ENCODE measurements around the gene KAT2A. TPM values are rescaled to one million over a fixed set of nuclear protein-coding genes. Genes with fewer than 3 reads are reported as not detected.

KAT2A gene
- total and polyA plus RNA-seq, 2 donors from 2014 or later = 38.6 TPM

GRCh38 chr17:42092939-42093338 lies 28.2 kb downstream of the KAT2A start:
- Histone ChIP-seq H3K27me3 (ENCODE audit: control insufficient read depth, insufficient read depth, low read length) (peaks cover 11% of the 10 kb centered on the region), H3K9ac (ENCODE audit: low read length in 3 of 3) (no peak overlapping the region), H3K27ac (ENCODE audit: low read depth in 2 of 2, low read length in 2 of 2) (no peak overlapping the region), H3K36me3 (ENCODE audit: control insufficient read depth in 2 of 3, insufficient read depth in 3 of 3, low read length in 3 of 3) (no peaks in the 10 kb centered on the region), H3K4me1 (ENCODE audit: control insufficient read depth in 2 of 3, insufficient read depth in 2 of 3, low read depth in 1 of 3, low read length in 3 of 3) (peaks cover 0 to 2% (median 0%) of the 10 kb centered on the region in 3 donors), H3K9me3 (ENCODE audit: control insufficient read depth in 2 of 3, insufficient read depth in 1 of 3, low read length in 3 of 3) (no peaks in the 10 kb centered on the region), H3K4me3 (ENCODE audit: low read length in 3 of 3) (no peak overlapping the region)
- no peak for TF ChIP-seq CTCF (IDR thresholded peaks at IDR 0.05; ENCODE audit: borderline replicate concordance, extremely low read depth, insufficient read depth)
- DNase-seq (no peak), FAIRE-seq (no peak)
- intact Hi-C loops (cut with DNase I) = no loop called here

- no peaks in the 10 kb centered on the region for H3K27me3 ChIP-seq (ENCODE audit: control insufficient read depth, insufficient read depth, low read length)
- no peak for FAIRE-seq
These were observed 30.0 kb downstream of the KAT2A start for GRCh38 chr17:42090964-42091790.

GRCh38 chr17:42088736-42089135 lies 32.4 kb downstream of the KAT2A start:
- TF ChIP-seq CTCF (IDR thresholded peaks at IDR 0.05; ENCODE audit: borderline replicate concordance, extremely low read depth, insufficient read depth) = no peak
- Histone ChIP-seq H3K4me1 (ENCODE audit: control insufficient read depth in 2 of 3, insufficient read depth in 2 of 3, low read depth in 1 of 3, low read length in 3 of 3) (no peaks in the 10 kb centered on the region), H3K9ac (ENCODE audit: low read length in 3 of 3) (no peak overlapping the region), H3K27ac (ENCODE audit: low read depth in 2 of 2, low read length in 2 of 2) (no peak overlapping the region), H3K36me3 (ENCODE audit: control insufficient read depth in 2 of 3, insufficient read depth in 3 of 3, low read length in 3 of 3) (no peaks in the 10 kb centered on the region), H3K27me3 (ENCODE audit: control insufficient read depth, insufficient read depth, low read length) (no peaks in the 10 kb centered on the region), H3K4me3 (ENCODE audit: low read length in 3 of 3) (no peak overlapping the region), H3K9me3 (ENCODE audit: control insufficient read depth in 2 of 3, insufficient read depth in 1 of 3, low read length in 3 of 3) (no peaks in the 10 kb centered on the region)
- intact Hi-C loops (cut with DNase I) = no loop called here
- DNase-seq (no peak), FAIRE-seq (no peak)

More at GRCh38 chr17:42090964-42091790, 30.0 kb downstream of the KAT2A start:
- Histone ChIP-seq H3K36me3 (ENCODE audit: control insufficient read depth in 2 of 3, insufficient read depth in 3 of 3, low read length in 3 of 3) (no peaks in the 10 kb centered on the region), H3K9me3 (ENCODE audit: control insufficient read depth in 2 of 3, insufficient read depth in 1 of 3, low read length in 3 of 3) (no peaks in the 10 kb centered on the region), H3K9ac (ENCODE audit: low read length in 3 of 3) (no peak overlapping the region), H3K4me3 (ENCODE audit: low read length in 3 of 3) (no peak overlapping the region), H3K27ac (ENCODE audit: low read depth in 2 of 2, low read length in 2 of 2) (no peak overlapping the region), H3K4me1 (ENCODE audit: control insufficient read depth in 2 of 3, insufficient read depth in 2 of 3, low read depth in 1 of 3, low read length in 3 of 3) (no peaks in the 10 kb centered on the region)
- intact Hi-C loops (cut with DNase I) = no loop called here
- DNase-seq = no peak
- TF ChIP-seq CTCF (IDR thresholded peaks at IDR 0.05; ENCODE audit: borderline replicate concordance, extremely low read depth, insufficient read depth) = no peak
